SK-N-SH (cell line): ENCODE measurements around the gene FMO2. TPM values are rescaled to one million over a fixed set of nuclear protein-coding genes. Genes with fewer than 3 reads are reported as not detected.

Experiments used
- CTCF ChIA-PET: fragments of 300-600, 350-600 bp; formaldehyde crosslinking; extraction: SDS; loops from one replicate; lab custom pipeline; 2021; lab: Yijun Ruan, JAX
- POLR2A ChIA-PET: fragments of 350-600 bp; sonication (Branson Sonifier 250); formaldehyde crosslinking; extraction: SDS; loops from one replicate; lab custom pipeline; 2020; ENCODE audit warnings: antibody characterized with exemption, inconsistent platforms; lab: Yijun Ruan, JAX
- DNase-seq: peaks from one replicate; pipeline ENCODE4 v3.0.0; 2012
- H2AFZ ChIP-seq: fragments of 200-600 bp; sonication (generic); 2 replicates; pipeline ENCODE4 v1.8.1; 2016; ENCODE audit warnings: antibody characterized with exemption, mild to moderate bottlenecking, low read depth
- H3F3A ChIP-seq: fragments of 200-600 bp; sonication (generic); replicated peaks from 2 replicates; pipeline ENCODE3; 2016; ENCODE audit warnings: antibody characterized with exemption, mild to moderate bottlenecking; ENCODE audit not compliant: insufficient read depth
- H3K27ac ChIP-seq, 2 experiments: fragments of 200-500 bp in 1 of 2; fragments of 200-600 bp in 1 of 2; sonication (Bioruptor generic) in 1 of 2; sonication (generic), shearing (Covaris generic) in 1 of 2; 2 replicates each; pipeline versions ENCODE4 v1.5.1 to v1.6.1; 2014 to 2016; ENCODE audit warnings: low read depth in 2 of 2, inconsistent platforms in 1 of 2, low read length in 1 of 2, mild to moderate bottlenecking in 1 of 2, mixed read lengths in 1 of 2
- H3K27me3 ChIP-seq: fragments of 200-600 bp; sonication (generic), shearing (Covaris generic); 2 replicates; pipeline ENCODE4 v1.6.1; 2016; ENCODE audit warnings: mixed run types; ENCODE audit not compliant: insufficient read depth
- H3K36me3 ChIP-seq, 2 experiments: fragments of 200-500 bp in 1 of 2; fragments of 200-600 bp in 1 of 2; sonication (Bioruptor generic) in 1 of 2; sonication (generic) in 1 of 2; replicated peaks in 1 of 2; 2 replicates each; pipeline versions ENCODE3 to v1.5.1; 2014 to 2016; ENCODE audit warnings: low read length in 1 of 2, mild to moderate bottlenecking in 1 of 2; ENCODE audit not compliant: insufficient read depth in 2 of 2, control insufficient read depth in 1 of 2
- H3K4me1 ChIP-seq, 2 experiments: fragments of 200-500 bp in 1 of 2; fragments of 200-600 bp in 1 of 2; sonication (Bioruptor generic) in 1 of 2; sonication (generic), shearing (Covaris generic) in 1 of 2; 2 replicates each; pipeline versions ENCODE4 v1.5.1 to v1.6.1; 2014 to 2016; ENCODE audit warnings: low read depth in 1 of 2, low read length in 1 of 2, mixed run types in 1 of 2; ENCODE audit not compliant: insufficient read depth in 2 of 2, control insufficient read depth in 1 of 2
- H3K4me2 ChIP-seq: fragments of 200-600 bp; sonication (generic), shearing (Covaris generic); 2 replicates; pipeline ENCODE4 v1.6.1; 2017; ENCODE audit warnings: mixed run types
- H3K4me3 ChIP-seq, 2 experiments: fragments of 200-500 bp in 1 of 2; fragments of 200-600 bp in 1 of 2; sonication (Bioruptor generic) in 1 of 2; sonication (generic), shearing (Covaris generic) in 1 of 2; 2 replicates each; pipeline versions ENCODE4 v1.5.1 to v1.8.1; 2014 to 2016; ENCODE audit warnings: low read depth in 2 of 2, inconsistent platforms in 1 of 2, low read length in 1 of 2, mild to moderate bottlenecking in 1 of 2, mixed read lengths in 1 of 2, moderate library complexity in 1 of 2
- H3K79me2 ChIP-seq: fragments of 200-600 bp; sonication (generic); 2 replicates; pipeline ENCODE4 v1.8.1; 2017; ENCODE audit warnings: mild to moderate bottlenecking; ENCODE audit not compliant: insufficient read depth
- H3K9ac ChIP-seq: fragments of 200-600 bp; sonication (generic); 2 replicates; pipeline ENCODE4 v1.6.1; 2017; ENCODE audit warnings: mixed run types
- H3K9me2 ChIP-seq: fragments of 200-600 bp; sonication (generic); 2 replicates; pipeline ENCODE4 v1.6.1; 2017; ENCODE audit warnings: mixed run types
- H3K9me3 ChIP-seq: fragments of 200-600 bp; sonication (generic); 2 replicates; pipeline ENCODE4 v1.6.1; 2017; ENCODE audit warnings: mixed run types, mild to moderate bottlenecking, moderate library complexity
- H4K20me1 ChIP-seq: fragments of 200-600 bp; sonication (generic); 2 replicates; pipeline ENCODE4 v1.6.1; 2017; ENCODE audit warnings: mild to moderate bottlenecking, mixed run types; ENCODE audit not compliant: insufficient read depth
- CHD2 ChIP-seq: fragments of 150-350 bp; IDR thresholded peaks from 2 replicates; pipeline ENCODE4 v1.6.1; 2018; ENCODE audit warnings: low read length; ENCODE audit not compliant: partially characterized antibody
- FOSL2 ChIP-seq: IDR thresholded peaks from 2 replicates; pipeline ENCODE4 v1.4.0; 2012; ENCODE audit warnings: low read depth, mild to moderate bottlenecking, moderate library complexity, borderline replicate concordance
- FOXM1 ChIP-seq: IDR thresholded peaks from 2 replicates; pipeline ENCODE4 v1.4.0; 2012; ENCODE audit warnings: low read depth, mild to moderate bottlenecking
- GABPA ChIP-seq: IDR thresholded peaks from 2 replicates; pipeline ENCODE4 v1.4.0; 2012; ENCODE audit warnings: low read depth, mild to moderate bottlenecking
- JUND ChIP-seq: IDR thresholded peaks from 2 replicates; pipeline ENCODE4 v1.4.0; 2012
- MAX ChIP-seq: IDR thresholded peaks from 2 replicates; pipeline ENCODE4 v1.4.0; 2012; ENCODE audit warnings: low read depth
- MEF2A ChIP-seq: IDR thresholded peaks from 2 replicates; pipeline ENCODE4 v1.4.0; 2012; ENCODE audit warnings: low read depth, borderline replicate concordance
- MXI1 ChIP-seq: IDR thresholded peaks from 2 replicates; pipeline ENCODE4 v1.6.1; 2012; ENCODE audit warnings: mild to moderate bottlenecking, low read depth, low read length, improper control_type of control experiment
- NRF1 ChIP-seq: IDR thresholded peaks from 2 replicates; pipeline ENCODE4 v1.6.1; 2012; ENCODE audit warnings: low read depth, mild to moderate bottlenecking, low read length
- POLR2AphosphoS5 ChIP-seq: IDR thresholded peaks from 2 replicates; pipeline ENCODE4 v1.6.1; 2012; ENCODE audit warnings: low read depth, low read length
- RAD21 ChIP-seq: IDR thresholded peaks from 2 replicates; pipeline ENCODE4 v1.6.1; 2012; ENCODE audit warnings: mild to moderate bottlenecking, low read length
- RCOR1 ChIP-seq: fragments of 150-350 bp; IDR thresholded peaks from 2 replicates; pipeline ENCODE4 v1.6.1; 2017; ENCODE audit warnings: antibody characterized with exemption, low read length
- REST ChIP-seq: IDR thresholded peaks from 2 replicates; pipeline ENCODE4 v1.6.1; 2012; ENCODE audit warnings: mild to moderate bottlenecking, low read depth, low read length, moderate library complexity
- TCF12 ChIP-seq: IDR thresholded peaks from 2 replicates; pipeline ENCODE4 v1.4.0; 2012
- TEAD4 ChIP-seq: IDR thresholded peaks from 2 replicates; pipeline ENCODE4 v1.4.0; 2012; ENCODE audit warnings: mild to moderate bottlenecking, borderline replicate concordance; ENCODE audit not compliant: insufficient read depth
- USF2 ChIP-seq: fragments of 150-350 bp; IDR thresholded peaks from 2 replicates; pipeline ENCODE4 v1.6.1; 2017; ENCODE audit warnings: antibody characterized with exemption, low read length, low read depth, borderline replicate concordance
- WGBS: methylation state at CpG from one replicate; pipeline ENCODE4 v1.1.6; 2017; ENCODE audit warnings: low lambda C conversion rate; 5-methylcytosine and 5-hydroxymethylcytosine counted together
- polyA plus RNA-seq, 3 experiments: library from polyadenylated mRNA; depleted of rRNA; stranded (reverse); fragments of >200 nt; gene quantifications; 2 replicates each; pipeline ENCODE4 v1.2.3, GENCODE V29; 2012

FMO2 gene
- polyA plus RNA-seq, 1 of the 3 experiments (the other 2 are of a cell fraction) = not detected

- H3K27me3 ChIP-seq = peaks cover 4% of the 10 kb centered on the region; the same call in 1 of the 2 replicates
- no peak overlapping the region for H3K27ac ChIP-seq
- H3K36me3 ChIP-seq = no peaks in the 10 kb centered on the region
- H3K79me2 ChIP-seq = no peaks in the 10 kb centered on the region
- no peak for DNase-seq
- CTCF ChIA-PET = no interaction called here
- no peaks in the 10 kb centered on the region for H3K9me2 ChIP-seq
- no peak overlapping the region for H3K9ac ChIP-seq
- no peak overlapping the region for H3K4me2 ChIP-seq
- no peak for TF ChIP-seq RAD21
- 7% methylated on average over 2 of the region's 2 CpGs for WGBS
- POLR2A ChIA-PET = no interaction called here
- no peak overlapping the region for H2AFZ ChIP-seq
- no peaks in the 10 kb centered on the region for H3K4me1 ChIP-seq
- H3F3A ChIP-seq = no peaks in the 10 kb centered on the region
- no peaks in the 10 kb centered on the region for H4K20me1 ChIP-seq
- no peak overlapping the region for H3K4me3 ChIP-seq
- no peaks in the 10 kb centered on the region for H3K9me3 ChIP-seq
Measured at GRCh38 chr1:171166361-171166760, 18.7 kb upstream of the FMO2 start.

GRCh38 chr1:171167785-171168184 is 17.3 kb upstream of the FMO2 start:
- H3K9me2 ChIP-seq = no peaks in the 10 kb centered on the region
- H3K79me2 ChIP-seq = no peaks in the 10 kb centered on the region
- H3K27ac ChIP-seq = no peak overlapping the region
- H2AFZ ChIP-seq = no peak overlapping the region
- peaks cover 4% of the 10 kb centered on the region; the same call in 1 of the 2 replicates for H3K27me3 ChIP-seq
- TF ChIP-seq CHD2 (no peak), TCF12 (no peak), REST (no peak), MXI1 (no peak), JUND (no peak), POLR2AphosphoS5 (no peak)
- no peaks in the 10 kb centered on the region for H3K4me1 ChIP-seq
- ChIA-PET CTCF (no interaction called here), POLR2A (no interaction called here)
- H3K4me3 ChIP-seq = no peak overlapping the region
- no peak overlapping the region for H3K9ac ChIP-seq
- no peak overlapping the region for H3K4me2 ChIP-seq
- H4K20me1 ChIP-seq = no peaks in the 10 kb centered on the region
- no peaks in the 10 kb centered on the region for H3F3A ChIP-seq
- no peaks in the 10 kb centered on the region for H3K9me3 ChIP-seq
- WGBS = 3% methylated on average over 2 of the region's 2 CpGs
- DNase-seq = no peak
- H3K36me3 ChIP-seq = no peaks in the 10 kb centered on the region

- TF ChIP-seq CHD2 (no peak), TEAD4 (no peak), RCOR1 (no peak), GABPA (no peak), FOSL2 (no peak), MEF2A (no peak), FOXM1 (no peak), USF2 (no peak), MAX (no peak), NRF1 (no peak)
- H3K9me3 ChIP-seq = no peaks in the 10 kb centered on the region
- no peak overlapping the region for H3K27ac ChIP-seq
- ChIA-PET POLR2A (no interaction called here), CTCF (no interaction called here)
- H3K9ac ChIP-seq = no peak overlapping the region
- H3K79me2 ChIP-seq = no peaks in the 10 kb centered on the region
- H2AFZ ChIP-seq = no peak overlapping the region
- no peak overlapping the region for H3K4me3 ChIP-seq
- H3K36me3 ChIP-seq = no peaks in the 10 kb centered on the region
- H3K9me2 ChIP-seq = no peaks in the 10 kb centered on the region
- DNase-seq = no peak
- no peaks in the 10 kb centered on the region; a peak in 1 of 4 replicates for H3K4me1 ChIP-seq
- no peaks in the 10 kb centered on the region for H4K20me1 ChIP-seq
- H3K27me3 ChIP-seq = no peaks in the 10 kb centered on the region; the same call in 1 of the 2 replicates
- H3F3A ChIP-seq = no peaks in the 10 kb centered on the region
- 6% methylated on average over 2 of the region's 2 CpGs for WGBS
- no peak overlapping the region for H3K4me2 ChIP-seq
Measured at GRCh38 chr1:171172471-171172870, 12.6 kb upstream of the FMO2 start.
